AG20443 (cell line): ENCODE results near the gene PSMA6.
A peak's percentile ranks its signal among the peaks of the same experiment; 100 is the strongest.
"Not testable (repeated sequence)": the region's sequence is repeated elsewhere in the genome, so short reads cannot be mapped to it uniquely, and the experiment has no call there.

ENCODE experiments used
- DNase-seq: peaks from one replicate; pipeline ENCODE4 v3.0.0; 2012; ENCODE audit warnings: low spot score, mixed read lengths

The PSMA6 gene

DNA sequence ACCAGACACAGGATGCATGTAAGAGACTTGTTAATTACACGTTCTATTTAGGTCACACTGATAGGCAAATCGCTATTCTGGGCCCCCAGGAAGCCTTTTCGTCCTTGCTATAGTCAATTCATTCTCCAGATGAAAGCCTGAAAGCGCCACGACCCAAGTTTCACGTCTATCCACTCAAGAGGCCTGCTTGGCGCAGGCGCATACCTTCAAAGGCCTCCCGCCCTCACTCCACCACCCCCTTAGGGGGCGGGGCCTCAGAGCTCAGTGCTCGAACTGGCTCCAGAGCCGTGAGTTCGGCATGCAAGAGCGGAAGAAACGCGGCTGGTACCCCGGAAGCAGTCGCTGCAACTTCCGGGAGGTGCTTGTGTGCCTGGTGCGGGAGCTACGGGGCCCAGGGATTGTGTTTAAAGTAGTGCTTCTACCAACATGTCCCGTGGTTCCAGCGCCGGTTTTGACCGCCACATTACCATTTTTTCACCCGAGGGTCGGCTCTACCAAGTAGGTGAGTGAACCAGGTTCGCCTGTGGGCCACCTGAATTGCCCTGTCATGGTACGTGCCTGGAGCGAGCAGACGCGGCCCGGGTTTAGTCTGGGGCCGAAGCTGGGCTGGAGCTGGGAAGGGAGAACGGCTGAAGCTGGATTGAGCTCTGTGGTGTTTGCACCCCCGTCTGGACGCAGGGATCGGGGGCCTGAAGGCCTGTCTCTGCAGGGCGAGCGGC, at the start of gene PSMA6:
Gene PSMA6 (plus strand): TSS at position 332 of the 719 bp plus-strand sequence. CDS start 95 bp downstream, at position 427.
- DNase-seq = peak; percentile 99

DNA sequence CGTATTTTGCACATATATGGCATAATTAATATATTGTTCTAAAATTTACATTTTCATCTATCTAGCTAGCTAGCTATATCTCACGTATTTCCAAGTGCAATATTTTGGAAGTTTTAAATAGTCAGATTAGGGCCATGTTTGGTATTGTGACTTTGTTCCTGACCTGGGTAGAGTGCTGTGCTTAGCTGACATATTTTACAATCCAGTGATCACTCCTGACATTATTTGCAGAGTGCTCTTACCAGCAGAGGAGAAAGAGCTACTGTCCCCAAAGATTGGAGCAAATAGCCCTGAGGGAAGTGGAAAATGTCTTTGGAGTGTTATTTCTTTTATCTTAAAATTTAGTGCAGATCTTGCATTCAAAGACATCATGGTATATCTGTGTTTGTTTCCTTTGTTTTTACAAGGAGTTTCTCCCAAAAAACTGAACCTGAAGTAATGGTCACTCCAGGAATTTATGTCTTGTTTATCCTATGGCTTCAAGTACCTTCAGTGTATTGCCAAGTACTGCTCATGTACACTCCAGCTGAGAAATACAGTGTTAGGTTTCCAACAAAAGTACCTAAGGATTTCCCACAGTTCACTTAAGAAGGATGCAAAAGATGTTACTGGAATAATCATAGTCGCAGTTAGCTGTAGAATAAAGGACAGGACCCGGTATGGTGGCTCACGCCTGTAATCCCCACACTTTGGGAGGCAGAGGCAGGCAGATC, 49.4 kb upstream of the PSMA6 start:
- DNase-seq = no peak

DNA sequence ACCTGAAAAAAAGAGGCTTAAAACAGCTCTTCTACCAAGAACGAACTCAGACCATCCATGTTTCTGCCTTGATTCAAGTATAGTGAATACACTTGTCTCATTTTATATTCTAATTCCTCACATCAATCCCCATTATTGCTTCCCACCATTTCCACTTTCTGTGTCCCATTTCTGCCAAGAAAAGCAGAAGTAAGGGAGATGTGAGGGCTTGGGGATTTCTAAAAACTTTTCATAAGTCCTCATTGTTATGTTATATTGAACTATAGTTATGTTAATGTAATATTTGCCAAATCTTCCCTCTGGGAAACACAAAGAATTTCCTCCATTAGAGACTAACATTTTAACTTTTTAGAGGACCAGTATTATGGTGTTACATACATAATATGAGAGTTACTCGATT, 48.2 kb upstream of the PSMA6 start:
- DNase-seq = no peak

DNA sequence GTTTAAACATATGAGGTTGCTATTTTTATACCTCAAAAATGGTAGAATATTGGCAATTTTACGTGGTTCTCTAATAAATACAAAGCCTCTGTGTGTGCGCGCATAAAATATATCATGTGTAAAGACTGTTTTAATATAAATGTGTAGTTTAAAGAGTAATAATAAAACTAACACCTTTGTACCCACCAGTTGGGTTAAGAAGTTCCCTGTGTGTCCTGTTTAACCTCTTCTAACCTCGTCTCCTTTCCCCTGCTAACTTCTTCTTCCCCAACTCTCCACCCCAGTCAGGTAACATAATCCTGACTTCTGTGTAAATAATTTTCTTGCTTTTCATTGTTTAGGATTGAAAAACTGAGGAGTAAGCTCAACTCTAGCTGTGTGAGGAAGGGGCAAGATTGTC, 47.6 kb upstream of the PSMA6 start:
- DNase-seq = no peak

DNA sequence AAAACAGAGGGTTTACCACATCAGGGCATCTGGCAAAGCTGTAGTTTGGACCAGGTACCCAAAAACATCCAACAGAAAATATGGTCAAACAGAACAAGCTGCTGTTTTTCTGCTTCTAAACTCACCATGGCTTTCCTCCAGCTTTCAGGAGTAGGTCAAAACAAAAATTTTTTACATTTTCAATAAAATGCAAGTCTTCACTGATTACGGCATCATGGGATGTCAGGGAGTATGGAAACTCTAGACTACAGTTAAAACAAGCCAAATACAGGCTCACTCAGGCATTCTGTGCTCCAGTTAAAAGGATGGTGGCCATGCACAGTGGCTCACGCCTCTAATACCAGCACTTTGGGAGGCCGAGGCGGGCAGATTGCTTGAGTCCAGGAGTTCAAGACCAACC, 47.1 kb upstream of the PSMA6 start:
- no peak for DNase-seq

DNA sequence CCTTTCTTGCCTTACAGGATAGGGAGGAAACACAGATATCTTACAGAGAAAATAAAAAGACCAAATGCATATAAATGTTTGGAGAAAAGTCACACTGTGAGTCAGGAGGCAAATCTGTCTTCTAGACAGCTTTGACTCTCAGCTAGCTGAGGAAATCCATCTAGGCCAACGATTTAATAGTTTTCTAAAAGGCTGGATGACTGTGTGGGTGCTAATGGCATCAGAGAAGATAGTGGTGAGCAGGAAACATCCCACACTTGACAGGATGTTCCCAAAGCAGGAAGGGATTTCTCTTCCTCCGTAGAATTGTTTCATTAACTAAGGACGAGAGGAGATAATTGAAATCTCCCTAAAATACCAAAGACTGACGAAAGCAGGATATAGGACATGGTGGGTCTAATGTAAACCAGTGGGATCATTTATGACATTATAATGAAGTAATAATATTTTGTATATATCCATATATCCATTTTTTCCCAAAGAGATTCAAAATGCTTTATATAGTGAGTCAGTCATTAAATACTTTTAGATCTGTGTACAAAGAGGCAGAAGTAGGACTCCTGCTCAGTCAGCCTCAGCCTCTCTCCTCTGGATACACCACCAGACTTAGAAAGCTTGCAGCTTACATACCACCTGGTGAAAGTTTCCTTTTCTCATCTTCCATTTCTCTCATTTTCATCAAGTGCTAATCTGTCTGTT, 44.3 kb upstream of the PSMA6 start:
- DNase-seq = no peak

DNA sequence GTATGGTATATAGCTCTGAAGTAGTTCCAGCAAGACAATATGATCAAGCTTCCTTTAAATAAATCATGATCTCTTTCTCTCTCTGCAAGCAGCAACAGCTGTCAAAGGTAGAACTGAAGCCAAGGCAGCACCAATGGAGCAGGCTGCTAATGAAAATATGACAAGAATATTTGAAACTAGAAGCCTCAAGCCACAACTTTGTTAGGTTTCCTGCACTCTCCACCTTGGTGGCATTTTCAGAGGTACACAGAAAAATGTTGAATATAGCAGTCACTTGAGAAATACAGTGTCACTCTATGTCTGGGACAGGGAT, 43.8 kb upstream of the PSMA6 start:
- no peak for DNase-seq

DNA sequence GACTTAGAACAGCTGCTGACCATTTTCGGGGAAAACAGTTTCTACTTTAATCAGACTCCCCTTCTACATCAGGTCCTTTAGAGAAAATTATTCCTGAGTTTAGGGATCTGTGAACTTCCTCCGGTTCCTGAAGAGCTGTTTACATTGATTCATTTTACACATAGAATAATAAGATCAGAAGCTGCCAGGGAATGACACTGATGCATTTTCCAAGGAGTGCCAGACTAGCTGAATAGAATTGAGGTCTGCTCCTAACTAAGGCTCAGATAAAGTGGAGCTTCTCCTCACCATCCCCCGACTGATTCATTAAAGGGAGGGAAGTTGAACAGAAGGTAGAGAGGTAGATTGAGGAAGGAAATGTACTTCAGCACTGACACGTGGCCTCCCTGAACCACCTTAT, 41.9 kb upstream of the PSMA6 start:
- DNase-seq = no peak

DNA sequence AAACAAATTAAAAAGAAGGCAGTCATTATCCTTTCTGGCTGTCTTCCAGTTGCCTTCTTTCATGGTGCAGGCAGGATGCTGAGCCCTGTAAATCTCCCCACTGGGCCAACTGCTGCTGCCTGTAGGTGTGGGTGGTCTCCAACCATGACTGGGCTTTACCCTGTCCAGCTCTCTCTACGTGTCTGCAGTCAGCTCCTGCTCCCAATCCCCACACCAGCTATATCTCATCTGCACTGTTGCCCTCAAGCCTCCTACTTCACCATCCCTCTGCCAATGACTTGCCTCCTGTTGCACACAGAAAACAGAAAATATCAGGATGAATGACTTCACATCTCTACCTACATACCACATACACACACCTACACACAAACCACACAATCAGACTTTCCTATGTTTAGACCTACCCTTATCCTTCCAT, 39.7 kb upstream of the PSMA6 start:
- DNase-seq = no peak

DNA sequence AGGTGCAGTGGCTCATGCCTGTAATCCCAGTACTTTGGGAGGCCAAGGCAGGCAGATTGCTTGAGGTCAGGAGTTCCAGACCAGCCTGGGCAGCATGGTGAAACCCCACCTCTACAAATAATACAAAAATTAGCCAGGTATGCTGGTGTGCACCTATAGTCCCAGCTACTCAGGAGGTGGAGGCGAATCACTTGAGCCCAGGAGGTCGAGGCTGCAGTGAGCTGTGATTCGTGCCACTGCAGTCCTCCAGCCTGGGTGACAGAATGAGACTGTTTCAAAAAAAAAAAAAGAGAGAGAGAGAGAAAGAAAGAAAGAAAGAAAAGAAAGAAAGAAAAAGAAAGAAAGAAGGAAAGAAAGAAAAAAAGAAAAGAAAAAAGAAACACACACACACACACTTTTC, 39.1 kb upstream of the PSMA6 start:
- DNase-seq = not testable (repeated sequence)

DNA sequence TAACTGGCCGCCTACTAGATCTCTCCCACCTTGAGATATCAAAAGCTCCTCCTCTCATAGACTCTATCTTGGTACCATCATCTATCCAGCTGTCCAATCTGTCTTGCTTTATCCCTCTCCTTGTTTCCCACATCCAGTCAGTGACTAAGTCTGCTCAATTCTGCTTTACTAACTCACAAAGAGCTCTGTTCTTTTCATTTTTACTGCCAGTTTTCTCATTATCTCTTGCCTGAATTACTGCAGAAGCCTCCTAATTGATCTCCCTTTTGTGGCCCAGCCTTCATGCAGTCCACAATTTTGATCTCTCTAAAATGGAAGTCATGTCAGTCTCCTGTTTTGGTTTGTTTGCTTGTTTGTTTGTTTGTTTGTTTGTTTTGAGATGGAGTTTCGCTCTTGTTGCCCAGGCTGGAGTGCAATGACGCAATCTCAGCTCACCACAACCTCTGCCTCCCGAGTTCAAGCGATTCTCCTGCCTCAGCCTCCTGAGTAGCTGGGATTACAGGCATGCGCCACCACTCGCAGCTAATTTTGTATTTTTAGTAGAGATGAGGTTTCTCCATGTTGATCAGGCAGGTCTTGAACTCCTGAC, 38.1 kb upstream of the PSMA6 start:
- not testable (repeated sequence) for DNase-seq

DNA sequence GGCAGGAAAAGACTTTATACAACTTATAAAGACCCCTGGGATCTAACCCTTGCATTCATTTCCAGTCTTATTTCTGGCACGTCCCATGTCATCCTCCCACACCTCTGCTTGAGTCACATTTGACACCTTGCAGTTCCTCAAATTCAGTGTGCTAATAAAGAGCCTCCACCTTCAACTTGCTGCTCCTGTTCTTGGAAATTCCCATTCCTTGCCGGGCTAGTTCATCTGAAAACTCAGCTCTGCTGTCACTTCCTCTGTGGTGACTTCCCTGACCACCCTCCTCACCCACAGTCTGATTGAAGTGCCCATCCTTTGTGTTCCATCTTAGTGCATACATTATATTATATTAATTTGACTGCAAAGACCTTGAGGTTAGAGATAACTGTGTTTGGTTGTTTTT, 37.4 kb upstream of the PSMA6 start:
- no peak for DNase-seq

DNA sequence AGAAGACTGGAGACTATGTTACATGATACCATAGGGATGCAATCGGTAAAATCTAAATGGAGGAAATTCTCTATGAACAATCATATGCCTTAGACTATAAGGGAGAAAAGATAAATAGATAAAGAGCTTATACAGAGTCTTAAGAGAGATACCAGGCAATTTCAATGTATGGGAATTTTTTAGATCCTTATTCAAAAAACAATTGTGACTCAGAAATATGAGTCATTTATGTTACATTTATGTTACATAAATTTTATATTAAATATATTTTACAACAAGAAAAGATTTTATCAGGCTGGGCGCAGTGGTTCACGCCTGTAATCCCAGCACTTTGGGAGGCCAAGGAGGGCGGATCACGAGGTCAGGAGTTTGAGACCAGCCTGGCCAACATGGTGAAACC, 36.5 kb upstream of the PSMA6 start:
- no peak for DNase-seq

DNA sequence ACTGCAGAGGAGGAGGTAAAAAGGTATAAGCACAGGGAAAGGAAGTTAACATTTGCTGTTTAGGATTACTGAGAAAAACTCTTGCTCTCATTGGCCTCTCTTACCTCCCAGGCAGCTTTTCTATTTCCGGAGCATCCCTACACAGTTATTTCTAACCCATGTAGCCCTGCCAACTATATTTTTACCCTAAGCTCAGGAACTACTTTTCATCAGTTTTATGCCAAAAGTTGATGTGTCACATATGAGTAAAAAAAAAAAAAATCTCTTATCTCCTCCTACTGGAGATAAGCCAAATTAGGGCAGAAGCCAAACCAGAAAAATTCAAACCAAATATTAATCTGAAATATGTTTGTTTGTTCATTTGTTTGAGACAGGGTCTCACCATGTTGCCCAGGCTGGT, 34.4 kb upstream of the PSMA6 start:
- no peak for DNase-seq

DNA sequence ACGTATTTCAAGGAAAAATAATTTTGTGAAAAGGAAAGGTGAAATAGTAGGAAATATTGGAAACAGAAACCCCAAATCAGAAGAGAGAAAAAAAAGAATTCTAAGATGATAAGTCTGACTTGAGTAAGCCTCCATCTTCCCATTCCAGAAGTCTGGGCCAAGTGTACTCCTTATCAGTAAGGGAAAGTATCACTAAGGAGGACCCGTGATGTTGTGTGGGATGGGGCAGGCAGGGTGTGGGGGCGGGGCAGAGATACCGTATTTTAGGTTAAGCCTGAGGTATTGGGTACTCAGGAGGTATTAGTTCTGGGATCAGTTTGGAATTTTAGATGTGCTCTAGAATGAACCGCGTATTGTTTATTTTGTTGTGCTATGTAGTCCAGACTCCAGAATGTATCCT, 33.8 kb upstream of the PSMA6 start:
- DNase-seq = no peak

DNA sequence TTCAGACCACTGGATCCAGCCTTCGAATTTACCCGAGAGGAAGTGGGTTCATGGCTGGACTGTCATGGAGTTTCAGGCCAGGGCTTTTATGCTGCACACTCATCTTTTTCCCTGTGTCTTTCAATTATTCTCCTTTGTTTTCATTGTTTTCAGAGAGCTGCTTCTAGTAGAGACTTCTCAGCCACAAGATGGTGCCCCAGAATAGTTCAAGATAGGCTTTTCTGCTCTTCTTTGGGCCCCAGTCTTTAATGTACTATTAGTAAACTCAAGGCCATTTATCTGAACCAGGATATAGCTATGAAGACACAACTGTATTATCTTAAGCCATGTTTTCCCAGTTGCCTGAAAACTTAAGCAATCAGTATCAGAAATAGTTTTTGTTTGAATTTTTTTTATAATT, 30.4 kb upstream of the PSMA6 start:
- DNase-seq = no peak

DNA sequence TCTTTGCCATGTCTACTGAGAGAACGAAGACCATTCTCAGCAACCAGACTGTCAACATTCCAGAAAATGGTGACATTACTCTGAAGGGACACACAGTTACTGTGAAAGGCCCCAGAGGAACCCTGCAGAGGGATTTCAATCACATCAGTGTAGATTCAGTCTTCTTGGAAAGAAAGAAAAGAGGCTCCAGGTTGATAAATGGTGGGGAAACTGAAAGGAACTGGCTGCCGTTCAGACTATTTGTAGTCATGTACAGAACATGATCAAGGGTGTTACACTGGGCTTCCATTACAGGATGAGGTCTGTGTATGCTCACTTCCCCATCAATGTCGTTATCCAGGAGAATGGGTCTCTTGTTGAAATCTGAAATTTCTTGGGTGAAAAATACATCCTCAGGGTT, 29.7 kb upstream of the PSMA6 start:
- no peak for DNase-seq

DNA sequence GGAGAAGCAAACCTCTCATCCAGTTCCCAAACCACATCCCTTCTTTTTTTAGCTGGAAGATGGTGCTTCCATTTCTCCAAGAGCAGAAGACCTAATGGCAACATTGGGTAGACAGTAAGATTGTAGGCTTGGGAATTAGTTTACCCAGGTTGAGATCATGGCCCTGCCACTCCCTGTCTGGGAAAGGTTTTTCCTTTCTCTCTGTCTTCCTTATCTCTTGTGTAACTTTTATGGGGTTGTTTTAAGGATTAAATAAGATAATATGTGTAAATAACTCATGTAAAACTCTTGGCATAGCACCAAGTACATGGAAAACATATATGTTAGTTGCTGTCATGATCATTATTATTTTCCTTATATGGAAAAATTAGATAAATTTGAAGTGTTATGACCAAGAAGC, 23.2 kb upstream of the PSMA6 start:
- no peak for DNase-seq

DNA sequence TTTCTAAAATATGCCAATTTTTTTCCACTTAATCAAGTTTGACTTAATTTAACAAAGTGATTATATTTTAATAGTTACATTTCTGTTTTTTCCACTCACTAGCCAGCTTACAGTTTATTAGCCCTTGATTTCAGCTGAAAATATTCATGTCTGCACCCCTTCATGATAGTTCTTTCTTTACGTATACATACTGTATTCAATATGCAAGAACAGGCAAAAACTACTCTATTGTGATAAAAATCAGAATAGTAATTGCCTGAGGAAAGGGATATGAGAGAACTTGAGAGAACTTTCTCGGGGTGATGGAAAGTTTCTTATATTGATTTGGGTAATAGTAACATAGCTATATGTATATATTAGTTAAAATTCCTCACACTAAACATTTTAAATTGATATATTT, 17.4 kb upstream of the PSMA6 start:
- no peak for DNase-seq

DNA sequence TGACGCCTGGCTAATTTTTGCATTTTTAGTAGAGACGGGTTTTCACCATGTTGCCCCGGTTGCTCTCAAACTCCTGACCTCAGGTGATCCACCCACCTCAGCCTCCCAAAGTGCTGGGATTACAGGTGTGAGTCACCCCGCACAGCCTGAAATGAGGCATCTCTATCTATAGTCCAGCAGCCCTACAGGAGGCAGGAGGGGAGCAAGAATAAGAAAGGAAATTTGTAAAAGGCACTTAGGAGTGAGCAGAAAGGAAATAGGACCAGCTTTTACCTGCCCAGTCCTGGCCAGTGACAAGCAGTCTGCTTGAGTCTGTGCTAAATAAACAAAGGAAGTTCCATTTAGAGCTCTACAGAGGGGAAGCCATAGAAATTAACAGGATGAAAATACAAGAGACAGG, 15.0 kb upstream of the PSMA6 start:
- no peak for DNase-seq

DNA sequence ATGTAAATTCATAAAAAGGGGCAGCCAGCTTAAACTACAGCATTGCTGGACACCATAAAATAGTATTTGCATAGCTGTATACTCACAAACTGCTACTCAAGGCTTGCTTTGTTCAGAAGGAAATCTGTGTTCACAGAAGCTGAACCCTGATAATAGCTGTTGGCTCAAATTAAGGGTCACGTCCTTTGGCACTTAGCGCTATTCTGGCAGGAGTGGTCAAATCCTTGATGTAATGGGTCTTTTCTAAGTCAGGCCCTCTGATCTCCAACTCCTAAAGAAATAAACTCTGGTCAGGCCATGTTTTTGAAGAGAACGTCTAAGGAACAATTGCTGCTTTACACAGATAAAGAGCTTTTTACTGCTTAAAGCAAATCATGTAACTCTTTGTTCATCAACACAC, 12.8 kb upstream of the PSMA6 start:
- no peak for DNase-seq

DNA sequence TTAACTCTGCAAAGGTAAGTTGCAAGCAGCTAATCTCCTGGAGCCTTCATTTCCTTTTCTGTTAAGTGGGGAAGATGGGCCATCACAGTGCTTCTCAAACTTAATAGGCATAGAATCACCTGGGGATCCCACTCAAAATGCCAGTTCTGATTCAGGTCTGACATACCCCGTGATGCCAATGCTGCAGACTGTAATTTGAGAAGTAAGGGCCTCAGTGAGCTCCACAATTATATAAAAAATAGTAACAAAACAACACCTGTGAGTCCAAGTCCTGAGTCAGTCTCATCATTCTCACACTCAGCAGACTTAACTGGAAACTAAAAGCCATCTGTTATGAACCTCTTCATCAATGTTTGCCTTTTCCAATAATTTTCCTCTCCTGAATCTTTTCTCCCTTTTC, 10.8 kb upstream of the PSMA6 start:
- DNase-seq = no peak

DNA sequence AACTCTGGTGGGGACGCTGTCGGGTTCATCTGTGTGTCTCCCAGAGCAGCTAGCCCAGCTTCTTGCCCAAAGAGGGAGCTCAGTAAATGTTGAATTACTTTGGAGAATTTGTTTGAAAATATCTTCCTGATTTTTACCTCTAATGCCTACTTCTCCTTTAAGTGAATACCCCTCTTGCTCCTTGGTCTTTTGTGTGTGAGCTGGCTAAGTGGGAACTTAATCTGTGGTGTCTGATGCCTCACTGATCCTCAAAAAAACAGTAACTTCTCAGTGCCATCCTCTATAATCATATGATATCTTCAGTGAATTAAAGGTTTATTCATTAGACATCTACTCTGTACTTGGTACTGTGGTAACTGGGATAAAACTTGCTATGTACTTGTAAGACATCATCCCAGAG, 7.7 kb upstream of the PSMA6 start:
- DNase-seq = no peak
